Measurements from ENCODE around the gene KIAA1671. TPM values are rescaled to one million over a fixed set of nuclear protein-coding genes. Genes with fewer than 3 reads are reported as not detected.

KIAA1671 gene
- total RNA-seq, 2 donors from 2014 or later, result 16.8 to 21.7 TPM

DNA sequence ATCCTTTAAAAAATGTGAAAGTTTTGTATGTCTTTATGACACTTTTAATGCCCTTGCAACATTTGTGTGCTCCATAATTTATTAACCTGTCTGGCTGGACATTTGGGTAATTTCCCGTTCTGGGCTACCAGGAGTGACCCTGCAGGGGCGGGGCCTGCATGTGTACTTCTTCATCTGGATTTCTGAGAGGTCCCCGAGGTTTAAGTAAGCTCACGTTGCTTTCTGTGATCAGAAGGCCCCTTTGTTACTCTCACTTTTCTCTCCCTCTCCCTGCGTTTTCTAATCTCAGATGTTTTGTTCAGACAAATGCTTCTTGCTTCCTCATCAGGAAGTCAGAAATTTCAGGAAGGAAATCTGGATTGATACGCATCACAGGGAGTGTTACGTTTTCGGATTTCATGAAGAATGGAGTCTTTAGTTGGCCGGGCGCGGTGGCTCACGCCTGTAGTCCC is 168.3 kb downstream of the KIAA1671 start:
- Histone ChIP-seq H3K27me3 (no peaks in the 10 kb centered on the region), H3K36me3 (no peaks in the 10 kb centered on the region), H3K9me3 (no peaks in the 10 kb centered on the region), H3K4me3 (no peak overlapping the region), H3K27ac (peak overlapping the region; percentile 7 to 58), H3K4me1 (peaks cover 0 to 7% of the 10 kb centered on the region in 2 donors)
- TF ChIP-seq, protein P1, sequence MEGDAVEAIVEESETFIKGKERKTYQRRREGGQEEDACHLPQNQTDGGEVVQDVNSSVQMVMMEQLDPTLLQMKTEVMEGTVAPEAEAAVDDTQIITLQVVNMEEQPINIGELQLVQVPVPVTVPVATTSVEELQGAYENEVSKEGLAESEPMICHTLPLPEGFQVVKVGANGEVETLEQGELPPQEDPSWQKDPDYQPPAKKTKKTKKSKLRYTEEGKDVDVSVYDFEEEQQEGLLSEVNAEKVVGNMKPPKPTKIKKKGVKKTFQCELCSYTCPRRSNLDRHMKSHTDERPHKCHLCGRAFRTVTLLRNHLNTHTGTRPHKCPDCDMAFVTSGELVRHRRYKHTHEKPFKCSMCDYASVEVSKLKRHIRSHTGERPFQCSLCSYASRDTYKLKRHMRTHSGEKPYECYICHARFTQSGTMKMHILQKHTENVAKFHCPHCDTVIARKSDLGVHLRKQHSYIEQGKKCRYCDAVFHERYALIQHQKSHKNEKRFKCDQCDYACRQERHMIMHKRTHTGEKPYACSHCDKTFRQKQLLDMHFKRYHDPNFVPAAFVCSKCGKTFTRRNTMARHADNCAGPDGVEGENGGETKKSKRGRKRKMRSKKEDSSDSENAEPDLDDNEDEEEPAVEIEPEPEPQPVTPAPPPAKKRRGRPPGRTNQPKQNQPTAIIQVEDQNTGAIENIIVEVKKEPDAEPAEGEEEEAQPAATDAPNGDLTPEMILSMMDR (IDR thresholded peaks at IDR 0.05), result no peak
- DNase-seq (ENCODE audit: low spot score), result no peak

DNA sequence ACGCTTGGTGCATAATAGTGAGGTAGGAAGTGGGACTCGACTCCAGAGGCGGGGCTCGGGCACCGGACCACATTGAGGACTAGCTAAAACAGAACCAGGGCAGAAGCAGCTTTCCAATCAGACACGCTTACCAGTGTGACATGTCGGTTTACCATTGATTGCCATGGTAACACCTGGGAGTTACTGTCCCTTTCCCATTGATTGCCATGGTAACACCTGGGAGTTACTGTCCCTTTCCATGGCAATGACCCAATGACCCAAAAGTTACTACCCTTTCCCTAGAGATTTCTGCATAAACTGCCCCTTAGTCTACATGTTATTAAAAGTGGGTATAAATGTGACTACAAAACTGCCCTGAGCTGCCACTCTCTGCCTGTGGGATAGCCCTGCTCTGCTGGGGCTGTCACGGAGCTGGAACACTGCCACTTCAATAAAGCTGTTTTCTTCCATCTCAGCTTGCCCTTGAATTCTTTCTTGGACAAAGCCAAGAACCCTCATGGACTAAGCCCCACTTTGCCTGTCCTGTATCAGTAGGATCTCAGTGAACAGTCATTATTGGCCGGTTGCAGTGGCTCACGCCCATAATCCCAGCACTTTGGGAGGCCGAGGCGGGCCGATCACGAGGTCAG is 169.7 kb downstream of the KIAA1671 start:
- no peak overlapping the region for H3K27ac ChIP-seq

DNA sequence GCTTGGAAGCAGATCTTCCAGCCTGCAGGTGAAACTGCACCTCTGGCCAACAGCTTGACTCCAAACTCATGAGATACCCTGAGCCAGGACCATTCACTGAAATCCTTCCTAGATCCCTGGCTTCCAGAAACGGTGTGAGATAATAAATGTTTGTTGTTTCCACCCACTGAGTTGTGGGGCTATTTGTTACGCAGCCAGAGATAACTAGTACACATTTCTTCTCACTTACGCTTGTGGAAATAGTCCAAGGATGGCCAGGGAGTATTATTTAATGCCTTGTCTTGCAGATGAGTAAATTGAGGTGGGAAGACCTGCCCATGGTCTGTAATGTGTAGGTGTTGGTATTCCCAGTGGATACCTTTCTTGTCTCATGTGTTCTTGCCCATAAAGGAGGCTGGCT is 171.2 kb downstream of the KIAA1671 start:
- peaks cover 0 to 12% of the 10 kb centered on the region in 2 donors for H3K4me1 ChIP-seq
- TF ChIP-seq, protein P1 (IDR thresholded peaks at IDR 0.05), result no peak

More for the DNA sequence above, 169.7 kb downstream of the KIAA1671 start:
- no peaks in the 10 kb centered on the region for H3K36me3 ChIP-seq
- H3K4me1 ChIP-seq, result peaks cover 0 to 7% of the 10 kb centered on the region in 2 donors
- DNase-seq (ENCODE audit: low spot score), result no peak
- no peaks in the 10 kb centered on the region for H3K27me3 ChIP-seq
- H3K4me3 ChIP-seq, result no peak overlapping the region
- H3K9me3 ChIP-seq, result no peaks in the 10 kb centered on the region
- TF ChIP-seq, protein P1 (IDR thresholded peaks at IDR 0.05), result no peak

DNA sequence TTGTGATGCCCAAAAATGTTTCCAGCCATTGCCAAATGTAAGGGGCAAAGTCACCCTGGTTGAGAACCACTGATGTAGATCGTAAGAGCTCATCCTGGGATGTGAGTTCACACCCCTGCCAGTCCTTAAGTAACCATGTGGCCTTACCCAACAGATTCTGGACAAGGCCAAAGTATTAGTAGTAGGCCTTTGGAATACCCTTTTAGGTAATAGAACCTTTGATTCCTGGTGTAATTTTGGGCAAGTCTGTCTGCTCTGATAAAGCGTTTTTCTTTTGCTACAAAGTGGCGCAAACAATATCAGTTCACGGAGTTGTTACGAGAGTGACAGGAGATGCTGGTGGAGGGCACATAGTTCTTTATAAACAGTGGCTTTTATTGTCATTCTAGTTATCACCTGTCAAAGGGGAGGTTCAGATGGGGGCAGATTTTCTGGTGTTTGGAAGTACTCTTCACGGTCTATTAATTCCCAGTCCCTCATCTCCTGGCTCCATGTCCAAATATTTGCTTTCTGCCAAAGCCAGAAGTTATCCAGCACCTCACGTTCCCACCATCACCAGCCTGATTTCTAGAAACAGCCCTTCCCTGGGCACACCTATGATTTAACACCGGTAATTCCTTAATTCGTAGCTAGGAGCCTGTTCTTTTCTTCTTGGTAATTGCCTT is 173.3 kb downstream of the KIAA1671 start:
- no peak for DNase-seq (ENCODE audit: low spot score)
- Histone ChIP-seq H3K27ac (no peak overlapping the region), H3K4me3 (no peak overlapping the region), H3K36me3 (no peaks in the 10 kb centered on the region), H3K27me3 (no peaks in the 10 kb centered on the region), H3K9me3 (no peaks in the 10 kb centered on the region), H3K4me1 (peaks cover 0 to 6% of the 10 kb centered on the region in 2 donors)
- TF ChIP-seq, protein P1 (IDR thresholded peaks at IDR 0.05), result no peak

More for the DNA sequence above, 171.2 kb downstream of the KIAA1671 start:
- Histone ChIP-seq H3K9me3 (no peaks in the 10 kb centered on the region), H3K4me3 (no peak overlapping the region), H3K27me3 (no peaks in the 10 kb centered on the region), H3K27ac (no peak overlapping the region), H3K36me3 (no peaks in the 10 kb centered on the region)
- DNase-seq (ENCODE audit: low spot score), result no peak

DNA sequence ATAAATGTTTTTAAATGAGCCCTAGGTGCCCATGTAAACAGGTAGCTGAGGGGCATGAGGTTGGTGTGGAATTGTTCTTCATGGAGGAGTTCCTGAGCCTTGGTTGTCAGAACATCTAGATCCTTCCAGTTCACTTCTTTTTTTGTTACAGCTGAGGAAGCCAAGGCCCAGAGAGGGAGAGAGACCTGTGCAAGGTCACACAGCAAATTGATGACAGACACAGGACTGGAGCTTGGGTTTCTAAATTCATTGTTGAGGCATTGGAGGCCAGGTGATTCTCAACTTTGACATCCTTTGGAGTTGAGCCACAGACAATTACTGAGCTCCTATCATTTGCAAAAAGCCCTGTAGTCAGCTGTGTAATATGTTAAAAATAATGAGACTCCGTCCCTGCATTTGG is 174.0 kb downstream of the KIAA1671 start:
- TF ChIP-seq, protein P1 (IDR thresholded peaks at IDR 0.05), result no peak
- Histone ChIP-seq H3K4me3 (no peak overlapping the region), H3K4me1 (peaks cover 0 to 6% of the 10 kb centered on the region in 2 donors), H3K27ac (no peak overlapping the region), H3K27me3 (no peaks in the 10 kb centered on the region), H3K36me3 (no peaks in the 10 kb centered on the region), H3K9me3 (no peaks in the 10 kb centered on the region)
- no peak for DNase-seq (ENCODE audit: low spot score)
